B cell (primary cell): ENCODE data around the gene NAV2. TPM values are rescaled to one million over a fixed set of nuclear protein-coding genes. Genes with fewer than 3 reads are reported as not detected.
"Not testable (repeated sequence)": the region's sequence is repeated elsewhere in the genome, so short reads cannot be mapped to it uniquely, and the experiment has no call there.

Experiments
- ATAC-seq: fragments of 200-7000 bp; cut with Tn5 transposase; one replicate; pipeline ENCODE4 v1.10.0; 2021; ENCODE audit warnings: low read depth, mild to moderate bottlenecking, moderate number of reproducible peaks, moderate library complexity
- CTCF ChIA-PET: fragments of 350-600 bp; sonication (Branson Sonifier 250); formaldehyde crosslinking; loops from one replicate; lab custom pipeline; 2021; ENCODE audit warnings: antibody characterized with exemption, inconsistent platforms; lab: Charles Lee
- POLR2A ChIA-PET: fragments of 350-600 bp; sonication (Branson Sonifier 250); formaldehyde crosslinking; loops from one replicate; lab custom pipeline; 2021; ENCODE audit warnings: antibody characterized with exemption; lab: Charles Lee
- DNase-seq: peaks from one replicate; pipeline ENCODE4 v3.0.0; 2013
- H2AFZ ChIP-seq: 2 replicates; pipeline ENCODE4 v1.6.1; 2012; ENCODE audit warnings: mild to moderate bottlenecking, low read depth, low read length; ENCODE audit not compliant: insufficient read depth, poor library complexity, severe bottlenecking
- H3K27ac ChIP-seq, 2 donors: 1 replicate in 1 of 2; 2 replicates in 1 of 2; pipeline ENCODE4 v1.5.1; 2012 to 2013; ENCODE audit warnings: low read length in 2 of 2, mild to moderate bottlenecking in 2 of 2, moderate library complexity in 1 of 2
- H3K27me3 ChIP-seq, 4 experiments: fragments of 200-600 bp in 1 of 4; sonication (generic) in 1 of 4; replicated peaks in 1 of 4; 1 replicate in 2 of 4; 2 replicates in 2 of 4; pipeline versions ENCODE4 v1.6.1 to v1.7.0; 2013 to 2016; ENCODE audit warnings: low read length in 3 of 4, mild to moderate bottlenecking in 2 of 4, mixed read lengths in 1 of 4, moderate library complexity in 1 of 4; ENCODE audit not compliant: insufficient read depth in 4 of 4, control insufficient read depth in 3 of 4; ENCODE audit errors: control extremely low read depth in 1 of 4
- H3K36me3 ChIP-seq, 2 experiments: replicated peaks in 1 of 2; 1 replicate in 1 of 2; 2 replicates in 1 of 2; pipeline versions ENCODE4 v1.6.1 to v1.7.1; 2013; ENCODE audit warnings: low read length in 1 of 2; ENCODE audit not compliant: insufficient read depth in 2 of 2, control insufficient read depth in 1 of 2; ENCODE audit errors: control extremely low read depth in 1 of 2, extremely low read depth in 1 of 2
- H3K4me1 ChIP-seq, 2 donors: fragments of 200-600 bp in 1 of 2; sonication (generic) in 1 of 2; 1 replicate in 1 of 2; 2 replicates in 1 of 2; pipeline versions ENCODE4 v1.5.1 to v1.6.1; 2013 to 2017; ENCODE audit warnings: low read length in 2 of 2; ENCODE audit not compliant: control insufficient read depth in 2 of 2, insufficient read depth in 2 of 2
- H3K4me2 ChIP-seq: replicated peaks from 2 replicates; pipeline ENCODE3; 2012; ENCODE audit warnings: mild to moderate bottlenecking, low read depth, low read length; ENCODE audit not compliant: poor library complexity, severe bottlenecking
- H3K4me3 ChIP-seq, 5 experiments: fragments of 200-600 bp in 1 of 5; sonication (generic) in 1 of 5; 1 replicate in 3 of 5; 2 replicates in 2 of 5; pipeline versions ENCODE4 v1.5.1 to v1.7.0; 2011 to 2016; ENCODE audit warnings: low read length in 4 of 5, mild to moderate bottlenecking in 4 of 5, low read depth in 2 of 5, control low read depth in 1 of 5, moderate library complexity in 1 of 5; ENCODE audit not compliant: insufficient read depth in 1 of 5; ENCODE audit errors: control extremely low read depth in 1 of 5, extremely low read depth in 1 of 5
- H3K79me2 ChIP-seq: fragments of 200-600 bp; sonication (generic); one replicate; pipeline ENCODE4 v1.6.0; 2016; ENCODE audit warnings: low read length; ENCODE audit not compliant: control insufficient read depth, insufficient read depth
- H3K9ac ChIP-seq: fragments of 200-600 bp; sonication (generic); 2 replicates; pipeline ENCODE4 v1.6.1; 2017; ENCODE audit warnings: mild to moderate bottlenecking, low read length, moderate library complexity
- H3K9me3 ChIP-seq, 3 donors: one replicate each; pipeline versions ENCODE4 v1.6.1 to v1.7.1; 2013; ENCODE audit warnings: low read length in 2 of 3; ENCODE audit not compliant: control insufficient read depth in 2 of 3, insufficient read depth in 1 of 3; ENCODE audit errors: control extremely low read depth in 1 of 3
- H4K20me1 ChIP-seq: 2 replicates; pipeline ENCODE4 v1.6.0; 2012; ENCODE audit warnings: mild to moderate bottlenecking, low read length; ENCODE audit not compliant: insufficient read depth, control insufficient read depth, poor library complexity, severe bottlenecking
- H3K27ac Mint-ChIP-seq: one replicate; pipeline ENCODE4 v1.8.0; 2021; ENCODE audit warnings: mixed read lengths
- H3K27me3 Mint-ChIP-seq: one replicate; pipeline ENCODE4 v1.8.0; 2021; ENCODE audit warnings: mixed read lengths
- H3K4me1 Mint-ChIP-seq: one replicate; pipeline ENCODE4 v1.8.0; 2021; ENCODE audit warnings: mixed read lengths
- H3K4me3 Mint-ChIP-seq: one replicate; pipeline ENCODE4 v1.8.0; 2021; ENCODE audit warnings: mixed read lengths
- H3K9me3 Mint-ChIP-seq: one replicate; pipeline ENCODE4 v1.8.0; 2022; ENCODE audit warnings: mixed read lengths; ENCODE audit not compliant: insufficient read depth
- EZH2 ChIP-seq: IDR thresholded peaks from 2 replicates; pipeline ENCODE4 v1.6.1; 2012; ENCODE audit warnings: borderline replicate concordance, low read depth, mild to moderate bottlenecking, moderate library complexity, low read length; ENCODE audit not compliant: insufficient read depth, poor library complexity, severe bottlenecking
- WGBS: methylation state at CpG from one replicate; pipeline ENCODE4 v1.1.5; 2013; ENCODE audit warnings: missing lambda C conversion rate; ENCODE audit not compliant: insufficient coverage; 5-methylcytosine and 5-hydroxymethylcytosine counted together
- intact Hi-C: fragments of 100-400 bp; cut with micrococcal nuclease; formaldehyde crosslinking; loops from one replicate; pipeline ENCODE4 v1.10.0; 2022
- polyA plus RNA-seq: library from polyadenylated mRNA; depleted of rRNA; stranded (reverse); fragments of >200 nt; gene quantifications from 2 replicates; pipeline ENCODE4 v1.2.3, GENCODE V29; 2012
- total RNA-seq, 2 donors: library from RNA; stranded (reverse); fragments of 120-200 nt in 1 of 2; gene quantifications; 1 replicate in 1 of 2; 2 replicates in 1 of 2; pipeline versions ENCODE4 v1.2.3 to v1.2.4, GENCODE V29; 2013 to 2022
- TF ChIP-seq, protein P1 (sequence below): fragments of 200-600 bp; IDR thresholded peaks from one replicate; pipeline ENCODE4 v1.8.0; 2022; ENCODE audit warnings: antibody characterized with exemption, mild to moderate bottlenecking

Gene NAV2
- total and polyA plus RNA-seq, 2 donors (not counting 1 experiment from before 2014, with no cell fraction given) = 0.82 to 22.2 TPM

DNA sequence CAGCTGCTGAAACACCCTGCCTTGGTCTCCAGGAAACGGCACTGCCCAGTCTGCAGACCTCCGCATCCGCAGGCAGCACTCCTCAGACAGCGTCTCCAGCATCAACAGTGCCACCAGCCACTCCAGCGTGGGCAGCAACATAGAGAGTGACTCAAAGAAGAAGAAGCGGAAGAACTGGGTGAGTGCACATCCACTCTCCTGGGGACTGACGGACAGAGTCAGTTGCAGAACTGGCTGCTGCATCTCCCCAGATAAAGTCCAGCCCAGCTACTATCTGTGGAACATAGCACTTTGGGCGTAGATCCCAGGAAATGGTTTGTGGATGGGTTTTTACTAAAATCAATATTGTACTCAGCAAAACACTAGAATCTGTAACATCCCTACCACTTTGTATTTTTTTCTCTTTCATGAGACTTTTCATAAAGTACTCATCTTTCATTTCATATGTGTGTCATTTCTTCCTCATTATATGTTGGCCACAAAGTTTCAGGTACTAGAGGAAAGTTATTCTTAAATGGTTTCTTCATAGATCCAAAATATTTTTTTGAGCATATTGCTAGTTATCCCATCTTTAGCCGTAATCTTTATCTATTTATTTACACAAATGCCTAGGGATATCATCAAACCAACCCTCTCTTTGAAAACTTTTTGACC, 367.5 kb downstream of the NAV2 start:
- peak overlapping the region; percentile 64 for H3K4me3 Mint-ChIP-seq
- Histone ChIP-seq H3K36me3 (no peaks in the 10 kb centered on the region), H3K79me2 (no peaks in the 10 kb centered on the region), H3K9ac (peak overlapping the region; percentile 1), H4K20me1 (no peaks in the 10 kb centered on the region), H3K27ac (no peak overlapping the region), H2AFZ (no peak overlapping the region), H3K4me2 (peak overlapping the region; percentile 12), H3K4me3 (no peak overlapping the region), H3K9me3 (no peaks in the 10 kb centered on the region), H3K4me1 (peaks cover 24 to 32% of the 10 kb centered on the region in 2 donors), H3K27me3 (no peaks in the 10 kb centered on the region)
- ChIA-PET CTCF (interaction anchor here (0.8 kb wide), 1 partner anchor 53 kb away, joined by 3 read pairs; no protein-coding TSS in a partner anchor), POLR2A (no interaction called here)
- peaks cover 22% of the 10 kb centered on the region for H3K27me3 Mint-ChIP-seq
- intact Hi-C loops = loop anchor here (10.0 kb wide), 1 partner anchor 125 kb away; no protein-coding TSS in a partner anchor
- ATAC-seq (peak; percentile 97), DNase-seq (peak; percentile 44)
- H3K9me3 Mint-ChIP-seq = no peaks in the 10 kb centered on the region
- TF ChIP-seq EZH2 = no peak
- TF ChIP-seq, protein P1, sequence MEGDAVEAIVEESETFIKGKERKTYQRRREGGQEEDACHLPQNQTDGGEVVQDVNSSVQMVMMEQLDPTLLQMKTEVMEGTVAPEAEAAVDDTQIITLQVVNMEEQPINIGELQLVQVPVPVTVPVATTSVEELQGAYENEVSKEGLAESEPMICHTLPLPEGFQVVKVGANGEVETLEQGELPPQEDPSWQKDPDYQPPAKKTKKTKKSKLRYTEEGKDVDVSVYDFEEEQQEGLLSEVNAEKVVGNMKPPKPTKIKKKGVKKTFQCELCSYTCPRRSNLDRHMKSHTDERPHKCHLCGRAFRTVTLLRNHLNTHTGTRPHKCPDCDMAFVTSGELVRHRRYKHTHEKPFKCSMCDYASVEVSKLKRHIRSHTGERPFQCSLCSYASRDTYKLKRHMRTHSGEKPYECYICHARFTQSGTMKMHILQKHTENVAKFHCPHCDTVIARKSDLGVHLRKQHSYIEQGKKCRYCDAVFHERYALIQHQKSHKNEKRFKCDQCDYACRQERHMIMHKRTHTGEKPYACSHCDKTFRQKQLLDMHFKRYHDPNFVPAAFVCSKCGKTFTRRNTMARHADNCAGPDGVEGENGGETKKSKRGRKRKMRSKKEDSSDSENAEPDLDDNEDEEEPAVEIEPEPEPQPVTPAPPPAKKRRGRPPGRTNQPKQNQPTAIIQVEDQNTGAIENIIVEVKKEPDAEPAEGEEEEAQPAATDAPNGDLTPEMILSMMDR = no peak
- 0% methylated on average over 5 of the region's 9 CpGs for WGBS
- H3K27ac Mint-ChIP-seq = peak overlapping the region; percentile 8
- H3K4me1 Mint-ChIP-seq = peaks cover 32% of the 10 kb centered on the region

GRCh38 chr11:20081336-20081735, 368.7 kb downstream of the NAV2 start:
- Histone ChIP-seq H3K4me3 (no peak overlapping the region), H3K9ac (no peak overlapping the region), H3K4me2 (no peak overlapping the region), H3K36me3 (no peaks in the 10 kb centered on the region), H3K27ac (no peak overlapping the region), H3K9me3 (no peaks in the 10 kb centered on the region), H3K27me3 (peaks cover 0 to 3% (median 0%) of the 10 kb centered on the region in 4 experiments), H3K4me1 (peaks cover 24 to 35% of the 10 kb centered on the region in 2 donors), H2AFZ (no peak overlapping the region), H4K20me1 (no peaks in the 10 kb centered on the region), H3K79me2 (no peaks in the 10 kb centered on the region)
- no peak for ATAC-seq
- peaks cover 36% of the 10 kb centered on the region for H3K4me1 Mint-ChIP-seq
- no peak overlapping the region for H3K27ac Mint-ChIP-seq
- 100% methylated on average over 2 of the region's 4 CpGs for WGBS
- TF ChIP-seq EZH2 = no peak
- TF ChIP-seq, protein P1 = no peak
- POLR2A ChIA-PET = no interaction called here
- no peak overlapping the region for H3K4me3 Mint-ChIP-seq
- CTCF ChIA-PET = no interaction called here
- H3K27me3 Mint-ChIP-seq = peaks cover 14% of the 10 kb centered on the region
- no peaks in the 10 kb centered on the region for H3K9me3 Mint-ChIP-seq
- no peak for DNase-seq
- intact Hi-C loops = loop anchor here (10.0 kb wide), 1 partner anchor 127 kb away; no protein-coding TSS in a partner anchor

DNA sequence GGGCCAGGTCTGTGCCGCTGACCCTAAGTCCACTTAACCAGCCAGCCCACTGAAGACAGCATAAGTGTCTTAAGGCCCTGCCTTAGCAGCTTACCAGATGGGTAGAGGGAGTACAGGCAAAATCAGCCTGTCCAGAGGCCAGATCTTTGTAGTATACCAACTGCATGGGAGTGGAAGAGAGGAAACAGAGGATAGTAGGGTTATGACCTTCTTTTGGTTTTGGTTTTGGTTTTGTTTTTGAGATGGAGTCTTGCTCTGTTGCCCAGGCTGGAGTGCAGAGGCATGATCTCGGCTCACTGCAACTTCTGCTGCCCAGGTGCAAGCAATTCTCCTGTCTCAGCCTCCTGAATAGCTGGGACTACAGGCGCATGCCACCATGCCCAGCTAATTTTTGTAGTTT, 371.2 kb downstream of the NAV2 start:
- H3K4me2 ChIP-seq, H3K79me2 ChIP-seq, POLR2A ChIA-PET, H4K20me1 ChIP-seq, H3K36me3 ChIP-seq, CTCF ChIA-PET, H3K4me3 ChIP-seq, H3K9me3 ChIP-seq, H3K27me3 ChIP-seq, H3K4me3 Mint-ChIP-seq, H2AFZ ChIP-seq, H3K9ac ChIP-seq, H3K27ac ChIP-seq, ATAC-seq, H3K27ac Mint-ChIP-seq, H3K9me3 Mint-ChIP-seq, DNase-seq: not testable (repeated sequence)
- peaks cover 29 to 42% of the 10 kb centered on the region in 2 donors for H3K4me1 ChIP-seq
- peaks cover 44% of the 10 kb centered on the region for H3K4me1 Mint-ChIP-seq
- WGBS = 55% methylated on average over 2 of the region's 3 CpGs
- H3K27me3 Mint-ChIP-seq = peaks cover 11% of the 10 kb centered on the region
- intact Hi-C loops = loop anchor here (10.0 kb wide), 1 partner anchor 129 kb away; no protein-coding TSS in a partner anchor
